GM19372 (cell line): ENCODE measurements around the gene RRP9.

ENCODE experiments used
- ATAC-seq: cut with Tn5 transposase; IDR thresholded peaks from one replicate; pipeline ENCODE4 v1.9.1; 2021; ENCODE audit warnings: mild to moderate bottlenecking, low read depth, moderate library complexity; ENCODE audit not compliant: unreplicated experiment

Gene RRP9

DNA sequence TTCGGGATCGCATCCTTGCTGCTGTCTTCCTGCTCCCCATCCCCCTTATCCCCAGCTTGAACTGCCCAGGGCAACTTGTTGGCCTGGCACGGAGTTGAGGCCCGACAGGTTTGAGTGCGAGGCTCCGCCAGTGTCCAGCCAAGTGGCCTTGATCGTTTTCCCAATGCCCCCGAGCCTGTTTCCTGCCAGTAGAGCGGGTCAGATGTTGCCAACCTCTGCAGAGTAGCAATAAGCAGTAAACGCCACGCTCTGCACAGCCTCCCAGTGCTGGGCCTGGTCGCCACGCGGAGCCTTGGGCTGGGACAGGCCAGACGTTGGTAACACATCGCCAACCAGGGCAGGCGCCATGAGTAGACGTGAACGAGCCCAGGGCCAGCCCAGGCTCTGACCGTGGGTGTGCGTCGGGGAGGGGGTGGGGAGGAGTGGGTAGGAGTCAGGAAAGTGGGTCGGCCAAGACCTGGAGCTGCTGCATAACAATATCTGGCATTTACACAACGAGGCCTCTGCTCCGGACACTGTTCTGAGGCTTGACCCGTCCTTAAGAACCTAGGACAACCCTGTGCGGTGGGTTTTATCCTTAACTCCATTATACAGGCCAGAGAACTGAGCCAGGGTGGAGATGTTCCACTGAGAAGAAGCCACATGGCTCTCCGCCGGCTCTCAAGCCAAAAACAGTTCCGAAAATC lies 32.7 kb upstream of the RRP9 start:
- ATAC-seq, result peak; percentile 3

DNA sequence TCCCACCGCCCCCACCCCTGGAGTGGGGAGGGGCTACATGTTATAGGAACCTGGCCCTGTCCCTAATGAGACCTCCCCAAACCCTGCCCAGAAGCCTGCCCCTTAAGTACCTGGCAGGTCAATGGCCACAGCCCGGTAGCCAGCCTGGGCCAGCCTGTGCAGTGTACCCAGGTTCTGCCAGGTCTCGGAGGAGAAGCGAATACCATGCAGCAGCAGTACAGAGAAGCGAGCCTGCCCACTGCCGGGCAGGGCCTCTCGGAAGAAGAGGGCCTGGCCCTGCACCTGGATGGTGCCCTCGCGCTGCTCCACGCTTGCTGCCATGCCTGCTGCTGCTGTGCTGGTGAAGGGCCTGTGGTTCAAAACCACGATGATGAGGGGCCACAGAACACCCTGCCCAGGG lies 29.6 kb upstream of the RRP9 start:
- ATAC-seq, result no peak

DNA sequence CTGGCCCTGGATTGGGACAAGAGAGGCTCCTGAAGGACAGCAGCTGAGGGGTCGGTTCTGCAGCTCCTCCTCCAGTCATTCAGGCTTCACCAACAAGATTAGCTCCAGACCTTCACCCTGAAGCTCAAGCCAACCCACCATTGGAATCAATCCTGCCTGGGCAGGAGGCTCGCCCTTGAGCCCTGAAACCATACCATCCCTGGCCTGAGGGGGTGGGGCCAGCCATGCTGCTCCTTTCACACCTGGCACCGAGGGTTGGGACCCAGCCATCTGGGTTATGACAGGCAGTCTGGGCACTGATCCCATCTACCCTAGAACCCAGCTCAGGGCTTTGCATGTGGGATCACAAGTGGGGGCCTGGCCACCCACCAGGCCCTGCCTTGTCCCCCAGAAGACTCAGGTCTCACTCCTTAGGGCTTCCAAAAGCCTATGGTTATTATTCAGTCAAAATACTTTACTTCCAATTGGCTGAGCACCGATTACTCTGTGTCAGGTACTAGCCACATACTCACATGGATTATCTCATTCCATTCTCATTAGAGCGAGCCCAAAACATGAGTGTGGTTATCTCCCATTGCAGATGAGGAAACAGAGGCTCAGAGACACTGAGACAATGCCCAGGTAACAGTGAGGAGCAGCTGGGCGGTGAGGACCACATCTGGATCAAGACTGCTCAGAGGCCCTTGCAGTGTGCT lies 29.0 kb upstream of the RRP9 start:
- no peak for ATAC-seq

DNA sequence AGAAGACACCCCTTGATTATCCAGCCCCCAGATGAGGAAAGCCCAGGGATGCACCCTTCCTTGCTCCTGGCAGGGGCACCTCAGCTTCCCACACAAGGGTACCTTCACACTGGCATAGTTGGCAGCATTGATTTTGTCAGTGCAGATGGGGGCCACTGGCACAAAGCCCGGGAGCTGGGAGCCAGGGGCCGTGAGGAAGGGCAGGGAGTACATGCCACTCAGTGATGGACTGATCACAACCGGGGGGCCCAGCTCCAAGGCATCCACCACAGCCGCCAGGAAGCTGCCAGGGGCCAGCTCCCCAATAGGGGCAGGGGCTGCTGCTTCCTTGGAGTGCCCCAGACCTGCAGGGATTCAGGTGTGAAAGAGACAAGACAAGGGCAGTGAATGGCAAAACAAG lies 28.1 kb upstream of the RRP9 start:
- no peak for ATAC-seq

DNA sequence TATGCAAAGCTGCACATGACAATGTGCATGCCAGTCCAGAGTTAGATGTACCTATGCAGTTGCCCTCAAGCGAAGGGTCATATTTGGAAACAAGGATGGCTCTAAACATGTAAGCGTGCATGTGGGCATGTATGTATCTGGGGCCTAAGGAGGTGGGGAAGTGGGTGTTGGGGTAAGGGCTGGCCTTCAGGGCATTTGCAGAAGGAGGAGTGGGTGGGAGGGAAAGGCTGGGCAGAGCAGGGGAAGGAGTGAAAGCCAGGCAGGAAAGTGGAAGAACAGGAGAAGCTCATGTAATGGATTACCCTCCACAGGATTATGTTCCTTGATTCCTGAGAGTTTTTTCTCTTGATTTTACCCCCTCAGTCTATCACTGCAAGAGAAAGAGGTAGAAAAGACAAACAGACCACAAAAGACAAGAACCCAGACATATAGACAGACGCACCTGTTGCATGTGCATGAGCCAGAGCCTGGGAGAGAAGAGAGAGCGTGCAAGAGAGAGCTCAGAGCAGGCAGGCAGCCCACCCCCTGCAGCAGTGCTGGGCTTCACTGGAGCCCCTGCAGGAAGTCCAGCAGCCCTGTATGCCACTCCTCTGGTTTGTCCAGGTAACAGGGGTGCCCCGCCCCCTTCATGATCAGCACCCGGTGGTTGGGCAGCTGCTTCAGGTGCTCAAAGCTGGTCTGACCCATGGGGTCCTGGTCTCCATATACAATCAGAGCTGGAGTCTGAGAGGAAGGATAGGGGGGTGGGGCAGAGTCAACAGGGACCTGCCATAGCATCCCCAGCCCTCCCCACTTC lies 27.4 kb upstream of the RRP9 start:
- ATAC-seq, result no peak

DNA sequence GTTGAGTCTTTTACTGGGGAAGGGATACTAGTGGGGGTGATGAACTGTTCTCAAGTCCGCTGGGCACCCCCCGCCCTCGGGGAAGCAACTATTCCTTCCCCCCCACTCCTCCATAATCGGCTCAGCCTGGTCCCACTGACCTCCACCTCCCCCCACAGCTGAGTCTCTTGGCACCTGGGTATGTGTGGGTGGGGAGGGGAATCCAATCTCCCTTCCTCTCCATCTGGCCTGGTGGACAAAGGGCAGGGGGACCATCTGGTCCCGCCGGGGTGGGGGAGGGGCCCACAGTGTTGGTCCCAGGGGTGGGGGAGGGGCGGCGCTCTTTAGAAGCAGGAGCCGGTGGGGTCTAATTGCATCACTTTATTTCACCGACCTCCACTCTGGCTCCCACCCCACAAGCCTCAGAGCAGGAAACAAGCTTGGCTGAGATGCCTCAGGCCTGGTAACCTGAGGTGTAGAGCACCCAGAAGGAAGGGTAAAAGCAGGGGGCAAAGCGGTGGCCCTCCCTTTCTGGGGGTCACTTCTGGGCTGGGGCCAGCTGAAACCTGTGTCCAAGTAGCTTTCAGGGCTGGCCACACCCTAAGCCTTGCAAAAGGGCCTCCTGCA lies 26.6 kb upstream of the RRP9 start:
- no peak for ATAC-seq

DNA sequence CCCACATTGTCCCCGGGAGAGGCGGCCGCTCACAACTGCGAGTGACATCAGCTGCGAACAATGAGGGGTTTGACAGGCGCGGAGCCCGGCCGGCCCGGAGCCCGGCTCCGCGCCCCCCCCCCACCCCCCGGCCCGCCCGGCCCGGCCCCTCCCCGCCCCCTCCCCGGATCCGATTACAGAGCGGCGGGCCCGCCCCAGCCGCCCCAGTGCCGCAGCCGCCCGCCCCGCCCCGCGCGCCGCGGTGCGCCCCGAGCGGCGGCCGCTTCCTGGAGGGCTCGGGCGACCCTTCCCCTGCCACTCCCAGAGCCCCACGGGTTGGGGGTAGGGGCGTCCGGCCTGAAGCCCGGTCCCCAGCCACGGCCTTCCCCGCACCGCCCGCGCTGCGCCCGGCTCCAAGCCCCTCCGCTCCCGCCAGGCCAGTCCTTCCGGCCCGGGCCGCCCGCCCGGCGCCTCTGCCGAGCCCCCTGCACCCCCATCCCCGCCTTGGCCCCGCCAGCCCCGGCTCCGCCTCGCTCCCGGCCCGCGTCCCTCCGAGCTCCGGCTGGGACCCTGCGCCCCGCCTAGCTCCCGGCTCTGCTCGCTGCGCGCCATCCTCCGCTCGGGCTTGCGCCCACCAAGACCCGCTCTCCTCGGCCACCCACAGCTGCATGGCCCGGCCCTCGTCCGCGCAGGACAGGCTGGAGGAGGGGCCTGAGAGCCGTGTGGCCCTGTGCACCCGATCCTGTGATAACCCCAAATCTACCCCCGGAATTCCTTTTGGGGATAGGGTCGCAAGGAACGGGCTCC lies 25.9 kb upstream of the RRP9 start, which contains the start of gene PCBP4:
Gene PCBP4 (minus strand): TSS at position 71 of the 786 bp plus-strand sequence. CDS start 6,214 bp downstream, outside the sequence.
- peak; percentile 60 for ATAC-seq

DNA sequence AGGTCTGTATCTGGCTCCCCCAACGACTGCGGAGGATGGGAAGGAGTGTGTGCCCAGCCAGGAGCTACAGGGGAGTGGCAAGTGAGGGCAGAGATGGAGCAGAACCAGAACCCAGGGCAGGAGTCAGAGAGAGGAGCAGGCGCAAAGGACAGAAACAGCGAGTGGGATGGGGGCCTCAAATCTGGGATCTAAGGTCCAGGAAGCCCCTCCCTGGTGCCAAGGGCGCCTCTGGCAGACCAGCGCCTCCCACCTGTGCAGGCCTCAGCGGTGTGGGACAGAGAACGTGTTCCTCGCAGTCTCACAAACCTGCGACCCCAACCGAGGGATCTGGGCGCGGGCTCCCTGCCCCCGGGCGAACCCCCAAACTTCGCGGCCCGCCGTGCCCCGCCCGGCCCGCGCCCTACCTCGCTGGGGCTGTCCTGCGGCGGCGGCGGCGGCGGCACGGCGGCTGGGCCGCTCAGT lies 25.2 kb upstream of the RRP9 start:
- no peak for ATAC-seq

DNA sequence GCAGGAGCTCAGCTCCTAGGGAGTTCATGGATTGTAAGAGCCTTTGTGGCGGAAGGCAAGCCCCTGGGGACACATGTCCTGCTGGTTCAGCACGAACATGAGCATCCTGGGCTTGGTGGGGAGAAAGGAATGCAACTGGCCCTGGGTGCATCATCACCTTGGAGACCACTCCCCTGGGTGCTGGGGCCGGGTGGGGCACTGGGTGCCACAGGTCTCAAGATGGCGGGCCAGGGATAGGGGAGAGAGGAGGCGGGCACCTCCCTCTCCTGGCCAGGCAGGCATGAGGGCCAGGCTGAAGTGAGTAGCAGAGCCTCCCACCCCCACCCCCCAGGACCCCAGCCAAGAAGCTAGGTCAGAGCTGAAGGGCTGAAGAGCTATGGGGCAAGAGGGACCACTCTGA lies 24.8 kb upstream of the RRP9 start:
- ATAC-seq, result no peak

DNA sequence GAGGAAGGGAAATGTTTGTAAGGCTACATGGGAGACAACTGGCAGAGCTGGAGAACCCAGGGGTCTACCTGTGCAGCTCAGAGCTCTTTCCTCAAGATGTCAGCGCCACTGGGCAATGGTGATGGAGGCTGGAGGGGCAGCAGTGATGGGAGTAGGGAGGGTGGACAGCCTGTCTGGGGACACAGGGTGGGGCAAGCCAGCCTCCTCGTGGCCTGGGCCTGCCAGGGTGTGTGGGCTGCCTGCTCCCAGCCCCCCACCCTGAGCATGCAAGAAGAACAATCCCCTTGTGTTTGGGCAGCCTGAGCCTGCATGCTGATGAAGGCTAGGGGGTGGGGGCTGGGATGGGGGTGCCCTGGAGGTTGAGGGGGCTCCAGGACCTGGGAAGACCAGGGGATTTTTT lies 24.3 kb upstream of the RRP9 start:
- ATAC-seq, result no peak

DNA sequence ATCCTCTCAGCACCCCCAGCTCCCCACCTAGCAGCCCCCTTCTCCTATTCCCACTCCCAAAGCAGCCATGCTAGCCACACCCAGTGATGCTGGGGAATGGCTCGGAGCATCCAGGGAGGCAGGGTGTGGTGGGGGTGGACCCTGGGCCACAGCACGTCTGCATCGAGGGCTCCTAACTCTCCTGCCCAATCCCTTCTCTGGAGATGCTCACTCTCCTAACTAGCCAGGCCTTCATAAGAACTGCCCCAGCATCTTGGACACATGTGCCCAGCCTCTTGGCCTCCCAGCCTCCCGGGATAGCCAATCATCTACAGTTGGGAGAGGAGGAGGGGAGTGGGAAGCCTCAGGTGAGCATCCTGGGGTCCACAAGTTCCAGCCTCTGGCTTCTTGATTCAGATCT lies 22.8 kb upstream of the RRP9 start:
- no peak for ATAC-seq

DNA sequence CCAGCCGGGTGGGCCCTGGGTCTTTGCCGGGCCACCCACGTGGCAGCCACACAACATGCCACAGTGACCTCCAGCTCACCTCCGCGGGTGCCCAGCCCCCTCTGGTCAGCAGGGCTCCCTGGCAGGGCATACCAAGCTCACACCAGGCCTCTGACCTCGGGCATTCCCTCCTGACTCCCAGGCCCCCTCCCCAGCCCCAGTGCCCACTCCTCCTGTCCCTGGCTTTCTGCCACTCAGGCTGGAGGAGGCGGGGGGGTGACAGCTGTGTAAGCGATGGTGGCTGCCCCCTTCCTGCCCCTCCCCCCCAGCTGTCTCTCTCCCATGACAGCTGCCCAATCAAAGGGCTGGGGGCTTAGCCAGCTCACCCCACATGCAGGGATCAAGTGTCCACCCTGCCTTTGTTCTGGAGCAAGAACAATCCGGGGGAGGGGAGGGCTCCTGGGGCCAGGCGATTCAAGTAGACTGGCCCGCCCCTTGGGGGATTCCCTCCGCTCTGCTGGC lies 22.3 kb upstream of the RRP9 start:
- no peak for ATAC-seq

DNA sequence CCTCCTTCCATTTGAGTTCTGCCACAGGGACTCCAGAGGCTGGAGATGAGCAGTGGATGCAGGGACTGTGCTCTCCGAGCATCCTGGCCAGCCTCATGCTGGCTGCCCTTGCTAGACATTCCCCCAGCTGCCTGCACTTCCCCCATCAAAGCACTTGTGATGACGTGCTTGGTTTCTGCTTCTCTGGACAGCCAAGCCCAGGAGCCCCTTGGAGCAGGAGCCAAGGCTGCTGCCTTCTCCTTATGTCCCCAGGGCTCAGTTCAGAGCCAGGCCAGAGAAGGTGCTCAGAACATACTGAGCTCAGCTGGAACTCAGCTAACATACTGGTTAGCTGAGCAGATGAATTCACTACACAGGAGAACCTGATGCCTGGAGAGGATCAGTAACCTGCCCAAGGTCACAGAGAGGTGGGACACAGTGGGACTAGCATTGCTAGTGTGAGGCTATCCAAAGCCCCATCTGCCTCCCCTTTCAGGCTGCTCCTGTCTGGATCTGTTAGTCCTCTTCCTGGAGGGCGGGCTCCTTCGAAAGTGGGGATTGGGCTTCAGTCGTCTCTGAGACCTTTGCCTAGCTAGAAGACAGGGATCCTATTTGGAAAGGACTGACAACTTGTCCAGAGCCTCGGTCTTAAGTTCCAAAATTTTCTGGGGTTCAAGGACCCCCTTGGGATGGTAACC lies 21.3 kb upstream of the RRP9 start:
- no peak for ATAC-seq

DNA sequence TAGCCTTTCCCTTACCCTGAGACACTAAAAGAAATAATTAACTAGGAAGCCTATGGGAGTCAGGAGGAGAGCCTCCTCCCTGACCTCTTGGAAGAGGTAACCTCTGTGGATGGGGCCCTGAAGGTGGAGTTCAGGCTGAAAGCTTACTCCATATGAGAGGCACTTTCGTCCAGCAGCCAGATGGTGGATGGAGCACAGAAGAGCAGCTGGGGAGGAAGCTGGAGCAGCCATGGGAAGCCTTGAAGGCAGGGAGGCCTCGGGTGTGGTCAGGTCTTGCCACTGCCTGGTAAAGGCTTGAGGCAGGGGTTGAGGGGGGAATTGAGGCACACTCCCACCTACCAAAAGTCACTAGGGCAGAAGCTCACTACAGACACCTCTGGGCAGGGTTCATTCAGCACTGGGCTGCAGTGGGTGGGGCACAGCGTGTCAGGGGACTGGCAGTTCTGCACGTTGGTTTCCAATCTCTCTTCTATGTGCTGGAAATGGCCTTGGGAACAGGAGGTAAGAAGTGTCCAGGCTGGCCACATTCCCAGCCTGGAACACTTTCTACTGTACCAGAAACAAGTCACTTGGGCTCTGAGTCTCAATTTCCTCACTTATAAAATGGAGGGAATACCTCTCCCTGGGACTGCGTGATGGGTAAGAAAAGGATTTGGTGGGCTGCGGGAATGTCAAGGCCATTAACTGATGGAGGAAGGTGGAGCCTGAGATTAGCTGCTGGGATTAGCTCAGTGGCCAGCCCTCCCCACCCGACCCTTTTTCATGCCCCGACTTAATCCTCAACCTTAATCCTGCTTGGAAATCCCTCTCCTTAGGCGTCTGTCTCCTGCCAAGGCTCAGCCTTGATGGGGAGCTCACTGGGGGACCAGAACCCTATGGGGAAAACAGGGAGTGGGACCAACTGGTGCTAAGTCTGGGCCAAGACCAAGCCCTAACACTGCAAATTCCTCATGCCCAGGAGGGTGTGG lies 20.2 kb upstream of the RRP9 start:
- ATAC-seq, result no peak

DNA sequence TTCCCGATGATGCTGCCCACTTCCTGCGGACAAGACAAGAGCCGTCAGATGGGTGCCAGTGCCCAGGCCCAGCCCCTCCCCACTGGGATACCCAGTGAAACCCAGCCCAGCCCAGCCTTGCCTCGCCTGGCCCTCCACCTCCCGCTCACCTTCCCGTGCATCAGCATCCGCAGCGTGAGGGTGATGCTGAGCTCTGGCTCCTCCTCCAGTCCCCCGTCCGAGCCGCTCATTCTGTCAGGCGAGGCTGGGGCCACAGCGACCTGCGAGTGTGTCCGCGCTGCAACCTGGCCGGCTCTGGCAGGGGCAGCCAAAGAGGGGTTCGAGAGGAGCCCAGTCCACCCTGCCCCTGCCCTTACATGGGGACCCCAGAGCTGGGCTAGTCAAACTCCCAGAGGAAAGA lies 19.3 kb upstream of the RRP9 start:
- no peak for ATAC-seq

DNA sequence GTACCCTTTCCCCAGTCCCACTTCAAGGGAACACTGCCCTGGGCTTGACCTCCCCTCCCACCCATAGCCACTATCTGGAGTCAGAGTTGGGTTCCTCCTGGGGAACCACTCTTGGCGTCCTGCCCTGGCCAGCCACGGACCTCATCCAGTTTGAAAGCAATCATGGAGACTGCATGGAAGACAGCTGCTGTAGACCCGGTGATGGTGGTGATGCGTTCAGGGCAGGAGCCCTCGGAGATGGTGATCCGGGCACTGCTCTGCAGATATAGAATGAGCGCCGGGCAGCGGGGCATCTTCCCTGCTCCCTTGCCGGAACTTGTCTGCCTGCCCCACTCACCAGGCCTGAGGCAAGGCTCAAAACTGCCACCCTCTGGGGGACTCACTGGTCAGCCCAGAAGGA lies 18.7 kb upstream of the RRP9 start:
- no peak for ATAC-seq

DNA sequence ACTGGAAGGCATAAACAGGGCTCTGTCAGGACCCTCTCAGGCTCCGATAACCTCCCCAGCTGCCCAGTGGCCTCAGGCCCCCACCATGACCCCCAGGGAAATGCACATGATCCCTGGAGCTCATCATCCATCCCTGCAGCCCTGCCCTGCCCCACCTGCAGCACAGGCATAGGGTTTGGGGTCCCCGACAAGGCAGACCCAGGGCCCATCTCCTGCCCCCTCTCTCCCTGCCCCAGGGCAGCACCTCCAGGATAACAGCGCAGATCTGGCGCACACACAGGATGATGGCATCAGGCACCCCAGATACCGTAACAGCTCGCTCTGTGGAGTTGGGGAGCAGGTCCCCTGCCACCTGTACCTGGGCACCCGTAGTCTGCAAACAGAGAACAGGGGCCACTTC lies 17.9 kb upstream of the RRP9 start:
- ATAC-seq, result no peak
